GM23338 (cell line): ENCODE measurements around the gene PARP9.

Source experiments
- EZH2 ChIP-seq: fragments of 200-600 bp; sonication (generic); IDR thresholded peaks from one replicate; pipeline ENCODE4 v1.8.0; 2017; ENCODE audit warnings: antibody characterized with exemption, mild to moderate bottlenecking, low read depth; ENCODE audit not compliant: unreplicated experiment
- JUNB ChIP-seq: IDR thresholded peaks from one replicate; pipeline ENCODE4 v1.6.1; 2016; ENCODE audit warnings: antibody characterized with exemption; ENCODE audit not compliant: unreplicated experiment
- POLR2AphosphoS5 ChIP-seq: IDR thresholded peaks from 2 replicates; pipeline ENCODE4 v1.6.1; 2016; ENCODE audit warnings: antibody characterized with exemption, low read depth
- TF ChIP-seq, protein P1 (sequence below), 2 experiments: fragments of 200-600 bp in 1 of 2; sonication (generic) in 1 of 2; conservative IDR thresholded peaks; 2 replicates each; pipeline versions ENCODE4 v1.5.1 to v1.6.1; 2016 to 2017; ENCODE audit warnings: antibody characterized with exemption in 2 of 2, low read depth in 2 of 2, mild to moderate bottlenecking in 2 of 2, moderate library complexity in 1 of 2

GRCh38 chr3:122506450-122506849 lies 57.6 kb downstream of the PARP9 start:
- TF ChIP-seq EZH2, result no peak
- TF ChIP-seq, protein P1, sequence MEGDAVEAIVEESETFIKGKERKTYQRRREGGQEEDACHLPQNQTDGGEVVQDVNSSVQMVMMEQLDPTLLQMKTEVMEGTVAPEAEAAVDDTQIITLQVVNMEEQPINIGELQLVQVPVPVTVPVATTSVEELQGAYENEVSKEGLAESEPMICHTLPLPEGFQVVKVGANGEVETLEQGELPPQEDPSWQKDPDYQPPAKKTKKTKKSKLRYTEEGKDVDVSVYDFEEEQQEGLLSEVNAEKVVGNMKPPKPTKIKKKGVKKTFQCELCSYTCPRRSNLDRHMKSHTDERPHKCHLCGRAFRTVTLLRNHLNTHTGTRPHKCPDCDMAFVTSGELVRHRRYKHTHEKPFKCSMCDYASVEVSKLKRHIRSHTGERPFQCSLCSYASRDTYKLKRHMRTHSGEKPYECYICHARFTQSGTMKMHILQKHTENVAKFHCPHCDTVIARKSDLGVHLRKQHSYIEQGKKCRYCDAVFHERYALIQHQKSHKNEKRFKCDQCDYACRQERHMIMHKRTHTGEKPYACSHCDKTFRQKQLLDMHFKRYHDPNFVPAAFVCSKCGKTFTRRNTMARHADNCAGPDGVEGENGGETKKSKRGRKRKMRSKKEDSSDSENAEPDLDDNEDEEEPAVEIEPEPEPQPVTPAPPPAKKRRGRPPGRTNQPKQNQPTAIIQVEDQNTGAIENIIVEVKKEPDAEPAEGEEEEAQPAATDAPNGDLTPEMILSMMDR (conservative IDR thresholded peaks at IDR 0.05; ENCODE audit: low read depth in 2 of 2), result no peak
- TF ChIP-seq JUNB, result no peak
- TF ChIP-seq POLR2AphosphoS5, result no peak
